AG09309 (cell line): ENCODE results near the gene RHBDL1.

ENCODE experiments used
- DNase-seq: peaks from one replicate; pipeline ENCODE4 v3.0.0-alpha.2; 2010; ENCODE audit warnings: low read depth
- H3K4me3 ChIP-seq: 2 replicates; pipeline ENCODE4 v1.5.1; 2011; ENCODE audit warnings: mild to moderate bottlenecking, low read depth, low read length, moderate library complexity; ENCODE audit not compliant: control insufficient read depth
- CTCF ChIP-seq: IDR thresholded peaks from 2 replicates; pipeline ENCODE4 v1.5.1; 2011; ENCODE audit warnings: mild to moderate bottlenecking, low read depth, low read length, inconsistent platforms; ENCODE audit not compliant: insufficient read depth, control insufficient read depth; ENCODE audit errors: missing control alignments

The RHBDL1 gene

GRCh38 chr16:642189-643049 lies 33.1 kb upstream of the RHBDL1 start:
- peak overlapping the region; percentile 84 for H3K4me3 ChIP-seq
- no peak for DNase-seq
- TF ChIP-seq CTCF: no peak

- peak overlapping the region; percentile 84 for H3K4me3 ChIP-seq
- TF ChIP-seq CTCF: no peak
- DNase-seq: no peak
Measured at GRCh38 chr16:643050-643368, 32.5 kb upstream of the RHBDL1 start.

GRCh38 chr16:644556-644955 lies 30.9 kb upstream of the RHBDL1 start:
- no peak for DNase-seq
- H3K4me3 ChIP-seq: no peak overlapping the region
- TF ChIP-seq CTCF: no peak

GRCh38 chr16:645852-646678 lies 29.4 kb upstream of the RHBDL1 start:
- TF ChIP-seq CTCF: no peak
- no peak overlapping the region for H3K4me3 ChIP-seq
- no peak for DNase-seq

GRCh38 chr16:646679-647172 lies 28.7 kb upstream of the RHBDL1 start:
- no peak for TF ChIP-seq CTCF
- DNase-seq: no peak
- no peak overlapping the region for H3K4me3 ChIP-seq

GRCh38 chr16:647173-647902 lies 28.1 kb upstream of the RHBDL1 start:
- DNase-seq: no peak
- TF ChIP-seq CTCF: no peak
- H3K4me3 ChIP-seq: no peak overlapping the region; the same call in 1 of the 2 replicates
